ENCODE measurements around the gene IL17REL.

- TF ChIP-seq, protein P1, sequence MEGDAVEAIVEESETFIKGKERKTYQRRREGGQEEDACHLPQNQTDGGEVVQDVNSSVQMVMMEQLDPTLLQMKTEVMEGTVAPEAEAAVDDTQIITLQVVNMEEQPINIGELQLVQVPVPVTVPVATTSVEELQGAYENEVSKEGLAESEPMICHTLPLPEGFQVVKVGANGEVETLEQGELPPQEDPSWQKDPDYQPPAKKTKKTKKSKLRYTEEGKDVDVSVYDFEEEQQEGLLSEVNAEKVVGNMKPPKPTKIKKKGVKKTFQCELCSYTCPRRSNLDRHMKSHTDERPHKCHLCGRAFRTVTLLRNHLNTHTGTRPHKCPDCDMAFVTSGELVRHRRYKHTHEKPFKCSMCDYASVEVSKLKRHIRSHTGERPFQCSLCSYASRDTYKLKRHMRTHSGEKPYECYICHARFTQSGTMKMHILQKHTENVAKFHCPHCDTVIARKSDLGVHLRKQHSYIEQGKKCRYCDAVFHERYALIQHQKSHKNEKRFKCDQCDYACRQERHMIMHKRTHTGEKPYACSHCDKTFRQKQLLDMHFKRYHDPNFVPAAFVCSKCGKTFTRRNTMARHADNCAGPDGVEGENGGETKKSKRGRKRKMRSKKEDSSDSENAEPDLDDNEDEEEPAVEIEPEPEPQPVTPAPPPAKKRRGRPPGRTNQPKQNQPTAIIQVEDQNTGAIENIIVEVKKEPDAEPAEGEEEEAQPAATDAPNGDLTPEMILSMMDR (IDR thresholded peaks at IDR 0.05): no peak
- no peak for TF ChIP-seq POLR2A (IDR thresholded peaks at IDR 0.05)
These were observed 5.5 kb downstream of the IL17REL start for GRCh38 chr22:50007057-50007511.

Data from lower leg skin (tissue), 3 donors.